Measurements from ENCODE around the gene CMSS1.

GRCh38 chr3:99900248-99900647 lies 82.6 kb downstream of the CMSS1 start:
- TF ChIP-seq CTCF (conservative IDR thresholded peaks at IDR 0.05; ENCODE audit: low read length) (no peak), EZH2phosphoT487 (IDR thresholded peaks at IDR 0.05; ENCODE audit: borderline replicate concordance) (no peak)

Data from Loucy (cell line).